NAMALWA (cell line): Measurements from ENCODE around the gene PUM2.
"Not testable (repeated sequence)": the region's sequence is repeated elsewhere in the genome, so short reads cannot be mapped to it uniquely, and the experiment has no call there.

ENCODE experiments used
- DNase-seq: peaks from one replicate; pipeline ENCODE4 v3.0.0-alpha.2; 2015; ENCODE audit warnings: low spot score

The PUM2 gene

GRCh38 chr2:20368706-20369105, 18.1 kb upstream of the PUM2 start:
- no peak for DNase-seq

DNA sequence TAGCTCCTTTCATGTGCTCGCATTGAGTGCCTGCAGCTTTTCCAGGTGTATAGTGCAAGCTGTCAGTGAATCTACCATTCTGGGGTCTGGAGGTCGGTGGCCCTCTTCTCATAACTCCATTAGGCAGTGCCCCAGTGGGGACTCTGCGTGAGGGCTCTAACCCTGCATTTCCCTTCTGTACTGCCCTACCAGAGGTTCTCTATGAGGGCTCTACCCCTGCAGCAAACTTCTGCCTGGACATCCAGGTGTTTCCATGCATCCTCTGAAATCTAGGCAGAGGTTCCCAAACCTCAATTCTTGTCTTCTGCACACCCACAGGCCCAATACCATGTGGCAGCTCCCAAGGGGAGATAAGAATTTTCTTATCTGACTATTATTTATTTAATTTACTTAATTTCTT, 17.3 kb upstream of the PUM2 start:
- DNase-seq, result not testable (repeated sequence)

DNA sequence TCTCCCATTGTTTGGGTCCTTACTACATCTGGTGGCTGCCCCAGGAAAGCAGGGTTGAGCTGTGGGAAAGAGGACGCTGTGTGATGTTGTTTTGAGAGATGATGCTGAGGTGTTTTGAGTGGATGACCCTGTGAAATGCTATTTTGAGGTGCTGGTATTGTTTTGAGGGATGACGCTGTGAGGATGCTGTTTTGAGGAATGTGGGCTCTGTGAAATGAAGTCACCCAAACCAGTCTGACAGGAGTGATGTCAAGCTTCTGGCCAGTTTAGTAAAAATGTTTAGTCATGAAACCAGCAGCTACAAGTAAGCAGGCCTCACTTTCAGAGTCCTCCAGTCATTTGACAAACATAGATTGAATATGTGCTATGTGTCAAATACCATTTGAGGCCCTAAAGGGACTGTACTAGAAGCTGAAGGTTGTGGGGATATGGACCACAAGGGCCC, 16.1 kb upstream of the PUM2 start:
- no peak for DNase-seq

DNA sequence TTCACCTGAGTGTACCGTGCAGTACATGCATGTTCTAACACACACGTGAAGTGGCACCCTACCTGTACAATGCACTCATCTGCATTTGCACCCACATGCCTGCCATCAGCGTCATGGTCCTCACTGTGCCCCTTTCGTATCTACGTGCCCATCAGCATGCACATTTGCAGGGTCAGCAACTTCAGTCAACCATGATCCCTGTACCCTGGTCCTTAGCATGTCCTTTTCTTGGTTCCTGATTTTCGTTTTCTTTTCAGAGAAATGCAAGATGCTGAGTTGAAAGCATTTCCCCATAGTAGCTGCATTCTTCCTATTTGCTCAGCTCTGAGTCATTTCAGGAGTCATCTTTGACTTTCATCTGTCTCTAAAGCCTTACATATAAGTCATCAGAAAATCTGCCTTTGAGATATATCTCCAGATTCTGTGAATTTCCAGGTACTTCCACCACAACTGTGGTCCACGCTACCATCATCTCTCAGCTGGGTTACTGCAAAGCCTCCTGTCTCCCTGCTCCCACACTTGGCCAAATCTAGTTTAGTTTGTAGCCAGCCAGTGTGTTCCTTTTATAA, 14.7 kb upstream of the PUM2 start:
- no peak for DNase-seq

GRCh38 chr2:20363578-20363977, 12.9 kb upstream of the PUM2 start:
- DNase-seq, result no peak

- DNase-seq, result no peak
Measured at GRCh38 chr2:20362701-20363435, 12.2 kb upstream of the PUM2 start.

GRCh38 chr2:20361893-20362292, 11.2 kb upstream of the PUM2 start:
- DNase-seq, result no peak

GRCh38 chr2:20359096-20359495, 8.5 kb upstream of the PUM2 start:
- no peak for DNase-seq

- DNase-seq, result no peak
Measured at GRCh38 chr2:20357638-20358389, 7.2 kb upstream of the PUM2 start.

DNA sequence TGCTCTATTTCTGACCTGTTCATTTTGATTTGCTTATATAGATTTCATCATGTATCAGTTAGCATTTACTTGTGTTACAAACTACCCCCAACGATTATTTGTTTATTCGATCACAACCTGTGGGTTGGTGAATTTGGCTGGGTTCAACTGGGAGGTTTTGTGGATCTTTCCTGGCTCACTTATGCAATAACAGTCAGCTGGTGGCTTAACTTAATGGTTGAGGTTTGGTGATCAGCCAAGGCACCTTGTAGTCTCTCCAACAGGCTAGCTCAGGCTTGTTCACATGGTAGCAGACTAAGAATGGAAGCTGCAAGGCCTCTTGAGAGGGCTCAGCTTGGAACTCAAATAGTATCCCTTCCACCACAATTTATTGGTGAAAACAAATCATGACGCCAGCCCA, 5.4 kb upstream of the PUM2 start:
- no peak for DNase-seq

- no peak for DNase-seq
Measured at GRCh38 chr2:20355131-20355530, 4.5 kb upstream of the PUM2 start.

GRCh38 chr2:20353241-20353992, 2.8 kb upstream of the PUM2 start:
- no peak for DNase-seq

DNA sequence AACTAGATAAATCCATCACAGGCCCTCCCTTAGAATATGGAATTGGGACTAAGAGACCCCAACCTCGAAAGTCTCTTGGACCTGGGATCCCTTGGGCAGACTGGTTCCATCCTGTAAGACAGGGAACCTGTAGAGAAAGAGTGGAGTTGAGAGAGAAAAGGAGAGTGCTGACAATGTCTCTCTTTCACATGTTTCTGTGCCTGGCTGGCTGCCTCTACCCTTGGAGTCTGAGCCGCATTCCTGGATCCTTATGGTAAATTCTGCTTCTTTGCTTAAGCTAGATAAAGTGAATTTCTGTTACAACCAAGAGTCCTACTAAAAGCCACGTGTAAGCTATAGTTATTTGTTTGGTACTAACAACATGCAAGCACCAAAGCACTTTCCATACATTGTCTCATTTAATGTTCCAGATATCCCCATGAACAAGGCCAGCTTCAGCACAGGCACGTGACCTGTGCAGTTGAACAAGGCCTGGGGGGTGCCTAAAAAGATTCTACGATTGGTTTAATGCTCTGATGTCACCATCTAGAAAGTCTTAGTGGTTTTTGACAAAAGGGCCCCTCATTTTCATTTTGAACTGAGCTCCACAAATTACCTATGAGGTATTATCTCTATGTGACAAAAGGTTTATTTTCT, 2.1 kb upstream of the PUM2 start:
- DNase-seq, result no peak

- DNase-seq, result no peak
Measured at GRCh38 chr2:20352230-20352578, 1.6 kb upstream of the PUM2 start.

DNA sequence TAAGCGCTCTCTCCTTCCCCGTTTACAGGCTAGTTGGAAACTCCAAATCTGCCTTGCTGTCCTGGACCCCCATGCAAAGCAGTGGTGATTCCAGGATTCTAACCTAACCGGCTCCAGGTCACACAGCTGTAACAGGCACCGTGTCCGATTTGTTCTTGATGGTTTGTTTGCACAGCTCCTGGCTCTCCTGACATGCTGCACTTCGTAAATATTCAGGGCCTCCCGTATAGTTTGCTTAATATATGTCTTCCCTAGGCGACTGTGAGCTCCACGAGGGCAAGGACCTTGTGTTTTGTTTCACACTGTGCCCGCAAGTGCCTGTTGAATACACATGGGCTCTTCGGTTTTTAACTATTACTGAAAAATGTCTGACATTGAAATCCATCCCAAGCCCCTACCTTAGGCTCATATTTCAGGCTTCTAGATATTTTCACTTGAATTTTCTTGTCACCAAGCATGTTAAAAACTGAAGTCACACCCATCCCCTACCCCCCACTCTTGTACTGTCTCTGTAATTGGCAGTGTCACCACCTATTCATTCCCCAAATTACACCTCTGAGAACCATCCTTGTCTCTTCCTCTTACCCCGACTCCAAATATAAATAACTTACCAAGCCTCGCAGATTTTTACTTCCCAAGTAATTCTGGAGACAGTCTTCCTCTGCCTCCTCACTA, 1.0 kb upstream of the PUM2 start:
- peak; percentile 42 for DNase-seq

GRCh38 chr2:20350041-20350712, 467 bp downstream of the PUM2 start:
- DNase-seq, result peak; percentile 65

DNA sequence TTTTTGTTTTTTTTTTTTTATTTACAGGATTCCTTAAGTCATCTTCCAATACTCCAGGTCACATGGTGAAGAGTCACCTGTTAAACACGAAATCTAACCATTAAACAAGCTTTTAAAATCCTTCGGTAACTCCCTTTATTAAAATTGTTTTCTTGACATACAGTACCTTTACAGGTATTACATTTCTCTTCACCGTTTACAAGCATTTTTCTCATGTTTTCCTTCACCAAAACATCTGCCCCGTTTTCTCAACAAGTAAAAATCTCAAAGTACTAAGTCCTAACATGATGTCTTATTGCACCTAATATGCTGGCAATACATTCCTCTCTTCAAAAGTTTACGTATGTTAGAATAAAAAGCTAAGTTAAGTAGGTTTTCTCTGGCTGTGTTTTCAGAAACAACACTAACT, 1.1 kb downstream of the PUM2 start:
- peak; percentile 39 for DNase-seq

DNA sequence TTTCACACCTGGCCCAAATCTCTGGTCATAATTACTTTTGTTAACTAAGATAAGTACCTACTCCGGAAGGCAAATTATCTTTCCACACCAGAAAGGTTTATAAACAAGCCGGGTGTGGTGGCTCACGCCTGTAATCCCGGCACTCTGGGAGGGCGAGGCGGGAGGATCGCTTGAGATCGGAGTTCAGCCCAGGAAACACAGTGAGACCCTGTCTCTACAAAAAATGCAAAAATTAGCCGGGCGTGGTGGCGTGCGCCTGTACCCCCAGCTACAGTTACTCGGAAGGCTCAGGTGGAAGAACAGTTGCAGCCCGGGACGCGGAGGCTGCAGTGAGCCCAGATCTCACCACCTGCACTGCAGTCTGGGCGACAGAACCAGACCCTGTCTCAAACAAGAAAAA, 2.1 kb downstream of the PUM2 start:
- DNase-seq, result no peak

GRCh38 chr2:20346565-20347381, 3.9 kb downstream of the PUM2 start:
- no peak for DNase-seq

DNA sequence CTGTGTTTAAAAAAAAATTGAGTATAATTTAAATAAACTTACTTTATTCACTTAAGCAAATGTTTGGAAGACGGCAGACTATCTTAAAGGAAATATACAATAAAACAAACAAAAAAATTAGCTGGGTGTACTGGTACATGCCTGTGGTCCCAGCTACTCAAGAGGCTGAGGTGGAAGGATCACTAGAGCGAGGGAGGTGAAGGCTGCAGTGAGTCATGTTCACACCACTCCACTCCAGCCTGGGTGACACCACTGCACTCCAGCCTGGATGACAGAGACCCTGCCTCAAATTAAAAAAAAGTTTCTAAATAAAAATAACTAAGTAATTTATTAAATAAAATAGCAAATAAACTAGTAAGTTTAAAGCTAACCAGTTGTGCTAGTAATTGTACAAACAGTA, 7.5 kb downstream of the PUM2 start:
- no peak for DNase-seq
